ENCODE results near the gene MLLT3. TPM values are rescaled to one million over a fixed set of nuclear protein-coding genes. Genes with fewer than 3 reads are reported as not detected.

Gene MLLT3
- total RNA-seq, 4 donors from 2014 or later = 9.4 to 38.2 (median 30.2) TPM

GRCh38 chr9:20479419-20480155 lies 142.7 kb downstream of the MLLT3 start:
- in situ Hi-C loops (cut with MboI; ENCODE audit: low pct_ligation_motif_present in 1 of 4, low pct_unique_long_range_greater_than_20kb in 1 of 4, low sequenced_read_pairs in 3 of 4) (no loop called here), intact Hi-C loops (cut with DNase I; ENCODE audit: low total_unique reads) (loop anchor here (5.0 kb wide), 1 partner anchor 1562 kb away; no protein-coding TSS in a partner anchor)
- WGBS, 2 donors (ENCODE audit: low coverage in 1 of 2) = 83 to 100% methylated on average over 2 of the region's 2 CpGs
- Histone ChIP-seq H3K27me3 (no peaks in the 10 kb centered on the region), H3K9me3 (no peaks in the 10 kb centered on the region), H3K4me1 (peaks cover 0 to 25% (median 10%) of the 10 kb centered on the region in 4 donors), H3K27ac (no peak overlapping the region), H3K36me3 (no peaks in the 10 kb centered on the region), H3K4me3 (no peak overlapping the region)
- TF ChIP-seq EP300 (IDR thresholded peaks at IDR 0.05; ENCODE audit: low read depth) (no peak), POLR2A (IDR thresholded peaks at IDR 0.05) (no peak), CTCF (IDR thresholded peaks at IDR 0.05) (no peak), POLR2AphosphoS5 (IDR thresholded peaks at IDR 0.05) (no peak)
- no peak for DNase-seq

- TF ChIP-seq POLR2AphosphoS5 (IDR thresholded peaks at IDR 0.05) (no peak), CTCF (IDR thresholded peaks at IDR 0.05) (no peak), POLR2A (IDR thresholded peaks at IDR 0.05) (no peak), EP300 (IDR thresholded peaks at IDR 0.05; ENCODE audit: low read depth) (no peak)
- in situ Hi-C loops (cut with MboI; ENCODE audit: low pct_ligation_motif_present in 1 of 4, low pct_unique_long_range_greater_than_20kb in 1 of 4, low sequenced_read_pairs in 3 of 4) = no loop called here
- Histone ChIP-seq H3K4me3 (no peak overlapping the region), H3K4me1 (peaks cover 0 to 33% (median 11%) of the 10 kb centered on the region in 4 donors), H3K27me3 (no peaks in the 10 kb centered on the region), H3K27ac (no peak overlapping the region), H3K9me3 (no peaks in the 10 kb centered on the region), H3K36me3 (no peaks in the 10 kb centered on the region)
- intact Hi-C loops (cut with DNase I; ENCODE audit: low total_unique reads) = no loop called here
- no peak for DNase-seq
- WGBS, 2 donors (ENCODE audit: low coverage in 1 of 2) = 70 to 73% methylated on average over 2 of the region's 2 CpGs
These were observed 143.5 kb downstream of the MLLT3 start for GRCh38 chr9:20478786-20479185.

- WGBS, 2 donors (ENCODE audit: low coverage in 1 of 2) = 80 to 84% methylated on average over 5 to 7 of the region's 7 CpGs
- DNase-seq = no peak
- Histone ChIP-seq H3K27me3 (no peaks in the 10 kb centered on the region), H3K36me3 (no peaks in the 10 kb centered on the region), H3K4me1 (peaks cover 0 to 38% (median 16%) of the 10 kb centered on the region in 4 donors), H3K27ac (no peak overlapping the region), H3K9me3 (no peaks in the 10 kb centered on the region), H3K4me3 (no peak overlapping the region)
- in situ Hi-C loops (cut with MboI; ENCODE audit: low pct_ligation_motif_present in 1 of 4, low pct_unique_long_range_greater_than_20kb in 1 of 4, low sequenced_read_pairs in 3 of 4) = no loop called here
- no peak for TF ChIP-seq POLR2AphosphoS5 (IDR thresholded peaks at IDR 0.05)
- TF ChIP-seq POLR2A (IDR thresholded peaks at IDR 0.05) = no peak
- no peak for TF ChIP-seq CTCF (IDR thresholded peaks at IDR 0.05)
- TF ChIP-seq EP300 (IDR thresholded peaks at IDR 0.05; ENCODE audit: low read depth) = no peak
- intact Hi-C loops (cut with DNase I; ENCODE audit: low total_unique reads) = no loop called here
These were observed 144.2 kb downstream of the MLLT3 start for GRCh38 chr9:20477940-20478620.

GRCh38 chr9:20476912-20477521 lies 145.3 kb downstream of the MLLT3 start:
- no peak for DNase-seq
- intact Hi-C loops (cut with DNase I; ENCODE audit: low total_unique reads) = no loop called here
- Histone ChIP-seq H3K4me3 (no peak overlapping the region), H3K36me3 (no peaks in the 10 kb centered on the region), H3K27ac (no peak overlapping the region), H3K4me1 (peaks cover 0 to 40% (median 23%) of the 10 kb centered on the region in 4 donors), H3K27me3 (no peaks in the 10 kb centered on the region), H3K9me3 (no peaks in the 10 kb centered on the region)
- 17 to 34% methylated on average over 1 to 2 of the region's 2 CpGs for WGBS, 2 donors (ENCODE audit: low coverage in 1 of 2)
- TF ChIP-seq CTCF (IDR thresholded peaks at IDR 0.05) = no peak
- no peak for TF ChIP-seq POLR2A (IDR thresholded peaks at IDR 0.05)
- TF ChIP-seq EP300 (IDR thresholded peaks at IDR 0.05; ENCODE audit: low read depth) = no peak
- no peak for TF ChIP-seq POLR2AphosphoS5 (IDR thresholded peaks at IDR 0.05)
- in situ Hi-C loops (cut with MboI; ENCODE audit: low pct_ligation_motif_present in 1 of 4, low pct_unique_long_range_greater_than_20kb in 1 of 4, low sequenced_read_pairs in 3 of 4) = no loop called here
